Measurements from ENCODE around the gene SERPINA5.
"Not testable (repeated sequence)": the region's sequence is repeated elsewhere in the genome, so short reads cannot be mapped to it uniquely, and the experiment has no call there.

Gene SERPINA5

DNA sequence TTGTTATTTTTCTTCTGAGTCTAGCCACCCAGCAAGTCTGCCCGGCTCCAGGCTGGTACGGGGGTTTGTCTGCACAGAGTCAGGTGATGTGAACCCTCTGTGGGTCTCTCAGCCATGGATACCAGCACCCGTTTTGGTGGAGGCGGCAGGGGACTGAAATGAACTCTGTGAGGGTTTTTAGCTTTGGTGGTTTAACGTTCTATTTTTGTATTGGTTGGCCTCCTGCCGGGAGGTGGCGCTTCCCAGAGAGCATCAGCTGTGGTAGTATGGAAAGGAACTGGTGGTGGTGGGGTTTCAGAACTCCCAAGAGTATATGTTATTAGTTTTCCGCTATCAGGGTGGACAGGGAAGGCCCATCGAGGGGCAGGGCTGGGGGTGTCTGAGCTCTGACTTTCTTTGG lies 25.2 kb upstream of the SERPINA5 start:
- no peak for DNase-seq

DNA sequence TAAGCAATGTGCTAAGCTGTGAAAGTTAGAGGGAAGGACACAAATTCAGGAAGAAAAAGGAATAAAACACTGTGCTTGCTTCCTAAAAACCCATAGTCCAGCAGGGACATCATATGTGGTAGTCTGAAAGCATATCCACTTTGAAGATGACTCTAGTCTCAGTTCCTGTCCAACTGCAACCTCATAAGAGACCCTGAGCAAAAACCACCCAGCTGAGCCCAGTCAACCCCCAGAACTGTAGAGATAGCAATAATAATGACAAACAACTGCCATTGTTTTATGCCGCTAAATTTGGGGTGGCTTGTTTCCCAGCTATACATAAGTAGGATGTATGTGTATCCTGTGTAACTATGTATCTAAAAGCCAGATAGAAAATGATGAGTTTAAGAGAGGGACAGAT lies 23.9 kb upstream of the SERPINA5 start:
- DNase-seq = no peak

DNA sequence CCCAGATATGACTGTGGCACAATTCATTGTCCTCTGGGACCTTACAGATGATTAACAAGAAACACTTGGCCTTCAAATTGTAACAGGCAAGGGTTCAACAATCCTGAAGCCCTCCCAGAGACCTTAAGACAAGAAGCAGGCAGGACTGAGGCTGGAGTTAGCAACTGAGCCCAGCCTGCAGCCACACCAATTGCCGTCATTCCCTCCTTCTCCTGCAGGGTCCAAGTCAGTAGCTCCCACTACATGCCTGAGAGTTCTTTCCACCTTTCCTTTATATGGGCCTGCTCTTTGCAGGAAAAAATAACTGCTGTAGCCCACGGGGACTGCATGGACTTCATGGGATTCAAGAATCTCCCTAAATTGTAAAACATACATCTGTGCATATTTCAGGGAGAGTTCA lies 22.4 kb upstream of the SERPINA5 start:
- no peak for DNase-seq

DNA sequence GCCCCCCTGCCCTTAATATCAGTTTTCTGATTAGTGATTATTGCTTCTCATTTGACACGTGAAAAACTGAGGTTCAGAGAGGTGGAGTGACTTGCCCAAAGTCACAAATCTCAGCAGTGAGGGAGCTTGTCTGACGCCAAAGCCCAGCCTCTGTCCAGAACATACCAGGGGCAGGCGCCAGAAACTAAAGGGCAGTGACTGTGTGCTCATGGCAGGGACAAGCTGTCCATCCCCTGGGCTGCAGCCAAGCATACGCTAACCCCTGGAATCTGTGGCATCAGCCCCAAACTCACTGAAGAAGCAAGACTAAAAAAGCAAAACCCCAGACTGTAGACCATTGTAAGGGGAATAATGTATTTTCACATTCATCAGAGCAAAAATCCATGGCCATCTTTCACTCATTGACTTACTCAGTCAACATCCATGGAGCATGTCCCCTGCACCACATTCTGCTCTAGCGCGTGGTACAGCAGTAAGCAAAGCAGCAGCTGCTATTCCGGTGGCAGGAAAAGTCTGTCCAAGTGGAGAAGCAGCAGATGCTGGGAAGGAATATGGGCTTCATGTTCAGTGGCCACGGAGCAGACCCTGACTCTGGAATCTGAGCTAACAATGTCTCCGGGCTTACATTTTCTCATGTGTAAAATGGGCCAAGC lies 21.5 kb upstream of the SERPINA5 start:
- no peak for DNase-seq

DNA sequence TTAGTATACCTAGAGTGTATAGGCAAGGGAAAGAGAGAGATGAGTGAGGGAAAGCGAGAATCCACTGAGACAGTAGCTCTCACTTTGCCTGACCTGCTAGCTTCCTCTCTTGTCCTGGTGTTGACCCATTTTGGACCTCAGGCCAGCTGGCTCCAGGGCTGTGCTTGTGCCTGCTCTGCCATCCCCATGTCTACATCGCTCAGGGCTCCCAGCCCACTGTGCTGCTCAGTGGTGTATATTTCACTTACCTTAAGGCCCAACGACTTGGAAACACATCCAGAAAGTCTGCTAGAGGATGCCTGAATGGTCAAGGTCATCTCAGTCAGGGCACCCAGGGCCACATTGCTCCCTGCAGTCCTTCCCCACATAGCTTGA lies 20.9 kb upstream of the SERPINA5 start:
- no peak for DNase-seq

DNA sequence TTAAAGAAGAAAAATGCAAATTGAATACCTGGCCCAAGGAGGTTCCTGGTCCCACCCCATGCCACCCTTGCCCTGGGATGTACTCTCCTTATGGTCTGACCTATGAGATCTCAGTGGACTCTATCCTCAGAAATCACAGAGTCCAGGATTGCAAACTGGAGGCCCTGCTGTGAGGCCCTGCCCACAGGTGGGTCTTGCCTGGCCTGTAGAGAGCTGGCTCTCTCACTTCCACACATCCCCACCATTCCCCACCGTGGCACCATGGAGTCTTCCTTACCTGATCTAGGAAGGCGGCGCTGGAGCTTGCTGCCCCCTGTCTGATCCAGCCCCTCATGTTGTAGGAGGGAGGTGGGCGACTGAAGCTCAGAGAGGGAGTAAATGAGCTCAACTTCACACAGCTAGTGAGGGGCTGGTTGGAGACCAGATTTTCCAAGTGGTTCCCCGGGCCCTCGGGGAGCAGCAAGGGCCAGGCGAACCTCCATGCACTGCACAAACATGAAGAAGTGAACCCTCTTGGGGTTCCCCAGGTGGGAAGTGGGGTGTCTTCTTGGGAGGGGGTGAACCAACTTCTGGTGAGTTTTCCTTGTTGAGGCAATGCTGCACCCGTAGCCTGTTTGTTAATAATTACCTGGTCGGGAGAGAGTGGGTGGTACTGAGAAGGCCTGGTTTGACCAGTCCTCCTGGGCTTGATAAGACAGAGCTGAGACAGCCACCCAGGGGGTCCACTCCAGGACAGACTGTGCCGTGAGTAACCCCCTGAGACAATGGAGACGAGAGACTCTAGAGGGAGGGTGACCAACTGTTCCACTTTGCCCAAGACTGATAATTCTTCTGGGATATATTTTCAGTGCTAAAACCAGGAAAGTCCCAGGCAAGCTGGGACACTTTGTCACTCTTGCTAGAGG lies 20.2 kb upstream of the SERPINA5 start, which contains the start of gene SERPINA4:
TSS of gene SERPINA4 (plus strand) at position 692 of the 905 bp plus-strand sequence. CDS start 2,041 bp downstream, outside the sequence.
- DNase-seq = no peak

DNA sequence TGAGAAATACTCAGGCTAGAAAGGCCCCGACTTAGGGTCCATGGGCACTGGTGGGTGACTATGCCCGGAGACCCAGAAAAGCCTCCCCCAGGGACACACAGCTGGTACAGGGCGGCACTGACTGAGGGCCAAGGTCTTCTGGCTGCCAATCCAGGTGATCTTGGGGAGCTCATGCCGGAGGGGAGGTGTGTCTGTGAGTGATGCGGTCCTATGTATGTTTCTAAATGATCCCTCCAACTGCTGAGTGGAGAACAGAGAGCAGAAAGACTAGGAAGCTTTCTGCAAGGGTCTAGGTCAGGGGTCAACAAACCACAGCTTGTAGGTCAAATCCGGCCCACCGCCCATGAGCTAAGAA lies 19.6 kb upstream of the SERPINA5 start:
- DNase-seq = no peak

DNA sequence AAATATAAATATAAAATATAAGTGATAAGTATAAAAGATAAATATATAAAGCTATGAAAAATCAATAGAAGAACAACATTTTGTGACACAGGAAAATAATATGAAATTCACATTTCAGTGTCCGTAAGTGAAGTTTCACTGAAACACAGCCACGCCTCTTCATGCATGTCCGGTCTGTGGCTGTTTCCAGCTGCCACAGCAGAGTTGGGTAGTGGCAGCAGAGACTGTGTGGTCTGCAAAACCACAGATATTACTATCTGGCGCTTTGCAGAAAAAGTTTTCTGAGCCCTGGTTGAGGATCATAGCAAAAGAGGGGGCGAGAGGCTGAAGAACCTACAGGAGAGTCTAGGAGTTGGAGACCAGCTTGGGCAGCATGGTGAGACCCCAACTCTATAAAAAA lies 19.2 kb upstream of the SERPINA5 start:
- no peak for DNase-seq

DNA sequence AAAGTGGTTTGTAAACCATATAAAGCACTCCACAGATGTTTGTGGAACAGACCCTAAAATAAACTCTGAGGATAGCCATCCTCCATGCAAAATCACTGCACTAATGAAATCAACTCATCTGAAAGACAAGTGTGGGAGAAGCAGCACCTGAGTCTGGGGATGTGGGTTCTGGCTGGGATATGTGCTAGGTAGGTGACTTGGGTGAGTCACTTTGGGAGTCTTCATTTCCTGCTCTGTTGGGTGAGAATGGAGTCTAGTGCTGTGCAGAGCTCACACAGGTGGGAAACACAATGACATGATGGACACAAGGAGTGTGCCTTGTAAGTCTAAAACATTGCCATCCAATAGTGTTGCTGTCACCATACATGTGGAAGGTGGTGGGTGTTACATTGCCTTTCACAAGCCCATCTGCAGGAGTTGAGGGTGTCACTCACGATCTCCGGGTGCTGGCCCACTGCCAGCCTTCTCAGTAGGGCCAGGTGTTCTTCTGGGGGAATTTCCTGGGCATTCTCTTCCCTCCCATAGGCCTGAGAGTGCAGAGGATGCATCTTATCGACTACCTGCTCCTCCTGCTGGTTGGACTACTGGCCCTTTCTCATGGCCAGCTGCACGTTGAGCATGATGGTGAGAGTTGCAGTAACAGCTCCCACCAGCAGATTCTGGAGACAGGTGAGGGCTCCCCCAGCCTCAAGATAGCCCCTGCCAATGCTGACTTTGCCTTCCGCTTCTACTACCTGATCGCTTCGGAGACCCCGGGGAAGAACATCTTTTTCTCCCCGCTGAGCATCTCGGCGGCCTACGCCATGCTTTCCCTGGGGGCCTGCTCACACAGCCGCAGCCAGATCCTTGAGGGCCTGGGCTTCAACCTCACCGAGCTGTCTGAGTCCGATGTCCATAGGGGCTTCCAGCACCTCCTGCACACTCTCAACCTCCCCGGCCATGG lies 18.0 kb upstream of the SERPINA5 start:
- DNase-seq = no peak

DNA sequence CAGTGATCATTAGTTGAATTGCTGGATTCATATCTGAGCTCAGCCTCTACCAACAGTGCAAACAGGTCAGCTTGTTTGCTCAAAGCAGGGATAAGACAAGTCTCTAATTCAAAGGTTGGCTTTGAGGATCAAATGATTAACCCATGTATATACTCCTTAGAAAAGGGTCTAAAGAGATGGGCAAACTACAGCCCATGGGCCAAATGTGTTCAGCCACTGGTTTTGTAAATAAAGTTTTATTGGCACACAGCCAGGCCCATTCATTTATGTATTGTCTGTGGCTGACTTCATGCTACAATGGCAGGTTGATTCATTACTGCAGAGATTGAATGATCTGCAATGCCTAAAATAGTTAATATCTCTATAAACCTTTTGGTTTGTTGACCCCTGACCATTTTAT lies 16.8 kb upstream of the SERPINA5 start:
- no peak for DNase-seq

DNA sequence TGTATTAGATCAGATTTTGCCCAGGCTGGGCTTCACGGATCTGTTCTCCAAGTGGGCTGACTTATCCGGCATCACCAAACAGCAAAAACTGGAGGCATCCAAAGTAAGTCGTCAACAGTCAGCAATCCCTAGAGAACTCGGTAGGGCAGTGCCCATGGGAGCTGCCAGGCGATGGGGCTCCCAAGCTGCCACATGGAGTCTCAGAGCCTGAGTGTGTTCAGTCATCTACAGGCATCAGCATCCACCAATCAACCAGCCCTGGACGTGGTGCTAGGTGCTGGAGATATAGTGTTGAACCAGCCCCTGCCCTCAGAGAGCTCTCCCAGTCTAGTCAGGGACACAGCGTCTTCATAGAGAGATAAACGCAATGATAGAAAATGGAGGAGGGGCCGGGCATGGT lies 13.0 kb upstream of the SERPINA5 start:
- DNase-seq = no peak

DNA sequence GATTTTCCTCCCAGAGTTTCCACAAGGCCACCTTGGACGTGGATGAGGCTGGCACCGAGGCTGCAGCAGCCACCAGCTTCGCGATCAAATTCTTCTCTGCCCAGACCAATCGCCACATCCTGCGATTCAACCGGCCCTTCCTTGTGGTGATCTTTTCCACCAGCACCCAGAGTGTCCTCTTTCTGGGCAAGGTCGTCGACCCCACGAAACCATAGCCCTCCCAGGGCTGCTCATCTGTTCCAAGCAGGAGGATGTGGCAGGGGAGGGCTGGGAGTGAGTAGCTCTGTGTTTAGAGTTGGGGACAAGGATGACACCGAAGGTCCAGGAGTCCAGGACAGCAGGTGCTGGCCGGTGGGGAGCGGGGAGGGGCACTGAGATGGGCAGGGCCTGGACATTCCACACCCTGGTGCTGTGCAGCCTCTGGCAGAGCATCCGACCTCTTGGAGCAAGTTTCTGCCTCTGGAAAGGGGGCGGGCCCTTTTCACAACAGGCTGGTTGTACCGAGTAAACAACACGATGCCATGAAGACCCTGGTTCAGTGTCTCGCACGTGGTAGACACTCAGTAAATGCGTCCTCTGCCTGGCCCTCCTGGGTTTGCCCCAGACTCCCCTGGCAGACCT lies 11.7 kb upstream of the SERPINA5 start:
- no peak for DNase-seq

DNA sequence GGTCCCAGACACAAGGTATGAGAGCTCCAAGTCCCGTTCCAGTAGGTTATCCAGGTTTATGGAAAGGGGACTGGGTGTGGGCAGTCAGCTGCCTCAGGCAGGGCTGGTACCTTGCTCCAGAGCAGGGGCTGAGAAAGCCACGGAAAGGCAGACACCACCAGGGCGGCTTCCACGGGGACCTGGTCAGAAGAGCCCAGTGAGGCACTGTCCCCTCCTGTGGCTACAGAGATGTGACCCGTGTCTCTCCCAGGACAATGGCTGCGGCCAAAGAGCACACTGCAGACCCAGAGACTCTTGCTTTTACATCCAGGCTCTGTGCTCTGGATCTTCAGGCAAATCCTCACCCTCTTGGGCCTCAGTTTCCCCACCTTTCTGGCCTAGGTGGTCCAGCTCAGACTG lies 11.2 kb upstream of the SERPINA5 start:
- DNase-seq = no peak

DNA sequence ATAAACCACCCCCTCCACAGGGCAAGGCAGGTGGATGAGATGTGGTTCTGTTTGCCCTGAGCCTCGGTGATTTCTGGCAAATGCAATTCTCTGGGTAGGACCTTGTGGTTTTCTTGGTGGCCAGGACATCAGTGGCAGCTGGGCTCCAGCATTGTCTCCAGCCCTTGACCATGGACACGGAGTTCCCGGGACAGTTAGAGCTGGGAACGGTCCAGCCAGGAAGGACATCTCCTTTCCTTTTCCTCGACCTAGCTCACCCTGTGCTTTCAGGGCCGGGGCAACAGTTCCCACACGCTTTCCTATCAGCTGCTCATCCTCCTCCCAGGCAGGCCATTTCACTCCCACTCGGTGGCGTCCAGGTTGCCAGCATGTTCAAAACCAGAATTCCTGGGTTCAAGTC lies 10.8 kb upstream of the SERPINA5 start:
- DNase-seq = no peak

DNA sequence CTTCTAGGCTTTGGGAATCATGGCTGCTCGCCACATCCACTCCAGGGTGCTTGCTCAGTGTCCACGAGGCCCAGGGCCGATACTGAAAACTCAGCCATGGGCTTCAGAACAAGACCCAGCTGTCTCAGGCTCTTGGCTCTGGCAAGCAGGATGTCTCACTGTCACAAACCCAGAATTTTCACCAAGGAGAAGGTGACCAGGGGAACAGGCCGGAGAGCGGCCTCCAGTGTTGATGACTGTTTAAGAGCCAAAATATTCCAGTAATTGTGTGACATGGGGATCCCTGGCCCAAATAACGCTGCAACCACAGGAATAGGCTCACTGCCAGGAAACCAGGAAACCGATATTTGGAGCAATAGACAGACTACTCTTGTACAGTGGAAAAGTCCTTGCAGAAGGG lies 9.8 kb upstream of the SERPINA5 start:
- no peak for DNase-seq

DNA sequence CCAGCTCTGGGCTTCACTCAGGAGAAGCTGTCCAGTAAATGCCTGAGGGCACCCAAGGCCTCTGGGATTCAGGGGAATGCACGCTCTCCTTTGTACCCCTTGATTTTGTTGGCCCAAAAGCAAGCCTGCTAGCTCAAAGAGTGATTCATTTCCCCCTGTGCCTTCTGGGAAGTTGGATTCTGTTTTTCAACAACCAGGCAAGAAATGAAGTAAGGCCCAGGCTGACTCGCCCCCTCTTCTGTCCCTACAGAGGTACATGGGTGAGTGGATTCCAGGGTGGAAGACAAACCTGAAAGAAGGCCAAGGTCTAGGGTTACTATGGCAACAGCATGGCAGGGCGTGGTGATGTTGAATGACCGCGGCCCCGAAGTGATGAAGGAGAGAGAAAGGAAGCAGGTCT lies 9.3 kb upstream of the SERPINA5 start:
- DNase-seq = no peak

DNA sequence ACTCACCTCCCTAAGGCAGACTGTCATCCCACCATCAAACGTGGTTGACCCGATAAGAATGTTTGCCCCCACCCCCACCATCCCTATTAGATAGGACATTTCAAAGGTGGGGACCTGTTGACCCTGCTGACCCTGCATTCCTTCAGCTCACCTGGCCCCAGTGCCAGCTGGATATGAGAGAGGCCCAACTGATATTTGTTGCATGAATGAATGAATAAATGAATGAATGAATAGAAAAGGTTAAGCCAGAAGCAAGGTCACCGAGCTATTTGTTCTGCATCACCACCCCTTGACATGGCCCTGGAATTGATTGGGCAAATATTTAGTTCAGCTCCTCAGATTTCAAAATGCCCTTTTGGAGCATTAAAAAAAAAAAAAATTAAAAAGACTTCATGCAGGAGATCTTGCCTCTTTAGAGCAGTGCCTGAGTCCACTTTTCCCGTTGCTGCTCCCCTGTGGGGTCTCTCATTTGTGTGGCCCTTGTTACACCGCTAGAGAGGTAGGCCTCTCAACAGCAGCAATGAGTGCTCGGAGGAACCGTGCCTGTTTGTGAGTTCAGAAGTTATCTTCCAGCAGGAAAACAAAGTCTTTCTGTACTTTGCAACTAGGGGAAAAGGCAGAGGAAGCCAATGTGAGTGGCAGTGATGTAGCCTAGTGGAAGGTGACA lies 8.5 kb upstream of the SERPINA5 start:
- DNase-seq = no peak

DNA sequence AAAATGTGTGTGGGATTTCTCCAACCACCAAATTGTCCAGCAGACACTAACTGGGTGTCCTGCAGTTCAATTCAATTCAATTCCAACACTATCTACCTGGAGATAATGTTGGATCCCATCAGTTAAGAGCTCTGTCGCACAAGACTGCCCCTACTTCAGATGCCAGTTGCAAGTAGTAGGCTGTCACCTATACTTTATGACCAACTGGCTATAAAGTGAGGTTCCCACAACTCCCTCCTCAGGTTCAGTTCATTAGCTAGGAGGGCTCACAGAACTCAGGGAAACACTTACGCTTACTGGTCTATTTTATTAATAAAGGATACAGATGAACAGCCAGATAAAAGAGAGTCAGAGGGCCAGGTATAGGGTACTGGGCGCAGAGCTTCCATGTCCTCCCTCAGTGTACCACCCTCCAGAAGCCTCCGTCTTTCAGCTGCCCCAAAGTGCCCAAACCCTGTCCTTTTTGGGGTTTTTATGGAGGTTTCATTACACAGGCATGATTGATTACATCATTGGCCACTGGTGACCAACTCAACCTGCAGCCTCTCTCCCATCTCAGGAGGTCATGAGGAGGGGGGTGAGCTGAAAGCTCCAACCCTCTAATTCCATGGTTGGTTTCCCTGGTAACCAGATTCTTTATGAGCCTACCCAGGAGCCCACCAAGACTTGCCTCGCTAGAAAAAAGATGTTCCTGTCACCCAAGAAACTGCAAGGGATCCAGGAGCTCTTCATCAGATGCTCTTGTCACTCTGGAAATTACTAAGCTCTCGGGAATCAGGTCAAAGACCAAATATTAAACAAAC lies 7.5 kb upstream of the SERPINA5 start:
- no peak for DNase-seq

DNA sequence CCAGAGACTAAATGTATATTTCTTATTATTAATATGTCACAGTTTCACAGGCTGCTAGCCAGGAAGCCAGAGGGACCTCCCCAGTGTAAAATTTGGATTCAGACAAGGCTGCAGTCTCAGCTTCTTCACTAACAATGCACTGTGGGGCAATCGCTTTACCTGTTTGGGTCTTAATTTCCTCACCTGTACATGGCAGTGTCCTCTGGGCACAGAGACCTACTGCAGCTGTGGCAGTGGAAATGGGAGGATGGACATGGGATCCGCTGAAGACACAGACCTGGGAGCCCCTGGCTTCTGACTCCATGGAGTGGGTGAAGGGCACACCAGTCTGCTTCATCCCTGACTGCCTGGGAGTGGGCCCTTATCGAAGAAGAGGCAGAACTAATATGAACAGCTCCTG lies 6.9 kb upstream of the SERPINA5 start:
- no peak for DNase-seq

DNA sequence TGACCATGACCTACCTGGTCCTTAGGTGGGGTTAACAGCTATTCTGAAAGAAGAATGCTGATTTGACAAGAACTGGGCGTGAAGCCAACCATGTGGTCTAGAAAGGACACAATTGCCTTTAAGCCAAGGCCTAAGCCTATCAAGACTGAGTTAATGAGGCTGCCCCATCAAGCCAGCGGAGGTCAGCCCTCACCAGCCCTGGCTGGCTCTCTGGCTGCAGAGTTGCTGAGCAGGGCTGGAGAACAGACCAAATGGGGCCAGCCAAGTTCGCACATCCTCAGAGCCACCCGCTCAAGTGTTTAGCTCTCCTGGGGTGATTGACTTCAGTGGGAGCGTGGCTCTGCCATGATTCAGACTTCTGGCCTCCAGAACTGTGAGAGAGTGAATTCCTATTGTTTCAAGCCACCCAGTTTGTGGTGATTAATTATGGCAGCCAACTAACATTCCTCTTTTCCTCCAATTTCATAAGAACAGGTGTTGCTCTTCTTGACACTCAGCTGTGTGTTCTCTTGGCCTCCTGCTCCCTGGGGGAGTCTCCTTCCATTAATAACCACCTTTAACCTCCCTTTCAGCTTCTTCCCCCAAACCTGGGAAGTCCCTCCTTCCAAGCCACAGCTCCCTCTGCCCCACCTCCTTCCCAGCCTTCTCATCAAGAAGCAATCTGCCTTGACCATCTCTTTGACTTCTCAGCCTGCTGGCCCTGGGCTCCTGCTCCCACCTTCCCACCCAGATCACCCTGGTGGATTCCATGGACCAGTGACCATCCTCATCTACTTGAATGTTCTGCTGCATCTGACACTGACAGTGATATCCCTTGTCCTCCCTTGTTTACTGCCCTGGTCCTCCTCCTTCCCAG lies 5.3 kb upstream of the SERPINA5 start:
- no peak for DNase-seq

DNA sequence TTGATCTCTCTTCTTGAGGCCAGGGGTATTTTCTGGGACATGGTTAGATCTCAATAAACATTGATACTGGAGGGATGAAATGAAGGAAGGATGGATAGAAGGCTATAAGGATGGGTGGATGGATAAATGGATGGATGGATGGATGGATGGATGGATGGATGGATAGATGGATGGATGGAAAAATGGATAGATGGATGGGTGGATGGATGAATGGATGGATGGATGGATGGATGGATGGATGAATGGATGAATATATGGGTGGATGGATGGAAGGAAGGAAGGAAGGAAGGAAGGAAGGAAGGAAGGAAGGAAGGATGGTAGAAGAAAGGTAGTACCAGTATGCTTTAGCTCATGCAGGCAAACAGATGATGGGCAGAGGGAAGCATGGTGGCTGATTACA lies 3.8 kb upstream of the SERPINA5 start:
- DNase-seq = not testable (repeated sequence)

Measured in NCI-H2107 (cell line).